OCI-M1 (cell line): Measurements from ENCODE around the gene GATA6.
"Not testable (repeated sequence)": the region's sequence is repeated elsewhere in the genome, so short reads cannot be mapped to it uniquely, and the experiment has no call there.

Source experiments
- DNase-seq: peaks from one replicate; lab custom pipeline; 2025; lab: John Stamatoyannopoulos, UW

The GATA6 gene

GRCh38 chr18:22182884-22183697 is 13.7 kb downstream of the GATA6 start:
- DNase-seq = no peak

- DNase-seq = no peak
Measured at GRCh38 chr18:22183698-22184170, 14.3 kb downstream of the GATA6 start.

- DNase-seq = not testable (repeated sequence)
Measured at GRCh38 chr18:22184573-22184972, 15.2 kb downstream of the GATA6 start.

GRCh38 chr18:22185273-22185672 is 15.9 kb downstream of the GATA6 start:
- no peak for DNase-seq

GRCh38 chr18:22185771-22186386 is 16.5 kb downstream of the GATA6 start:
- DNase-seq = no peak

- DNase-seq = no peak
Measured at GRCh38 chr18:22186484-22186971, 17.1 kb downstream of the GATA6 start.

GRCh38 chr18:22188559-22189267 is 19.3 kb downstream of the GATA6 start:
- DNase-seq = no peak

GRCh38 chr18:22189449-22190166 is 20.2 kb downstream of the GATA6 start:
- no peak for DNase-seq

GRCh38 chr18:22191346-22191695 is 21.9 kb downstream of the GATA6 start:
- DNase-seq = no peak

GRCh38 chr18:22191923-22192322 is 22.5 kb downstream of the GATA6 start:
- no peak for DNase-seq

- DNase-seq = no peak
Measured at GRCh38 chr18:22193466-22193865, 24.1 kb downstream of the GATA6 start.

GRCh38 chr18:22194151-22194598 is 24.8 kb downstream of the GATA6 start:
- DNase-seq = peak; percentile 95

- DNase-seq = no peak
Measured at GRCh38 chr18:22195052-22195451, 25.7 kb downstream of the GATA6 start.

- not testable (repeated sequence) for DNase-seq
Measured at GRCh38 chr18:22196943-22197342, 27.6 kb downstream of the GATA6 start.

GRCh38 chr18:22197668-22198067 is 28.3 kb downstream of the GATA6 start:
- no peak for DNase-seq

- no peak for DNase-seq
Measured at GRCh38 chr18:22198163-22198562, 28.8 kb downstream of the GATA6 start.

- DNase-seq = no peak
Measured at GRCh38 chr18:22199005-22199404, 29.6 kb downstream of the GATA6 start.

GRCh38 chr18:22200611-22201225 is 31.3 kb downstream of the GATA6 start:
- DNase-seq = no peak

- no peak for DNase-seq
Measured at GRCh38 chr18:22203035-22203434, 33.6 kb downstream of the GATA6 start.

GRCh38 chr18:22203536-22204213 is 34.3 kb downstream of the GATA6 start:
- no peak for DNase-seq

GRCh38 chr18:22204214-22204536 is 34.8 kb downstream of the GATA6 start:
- DNase-seq = no peak
